CD4-positive, alpha-beta T cell (primary cell): ENCODE measurements around the gene PEDS1. TPM values are rescaled to one million over a fixed set of nuclear protein-coding genes. Genes with fewer than 3 reads are reported as not detected.

Source experiments
- ATAC-seq: fragments of 200-7000 bp; cut with Tn5 transposase; one replicate; pipeline ENCODE4 v1.10.0; 2022; ENCODE audit warnings: mild to moderate bottlenecking; ENCODE audit not compliant: poor library complexity
- CTCF ChIA-PET: fragments of 350-600 bp; sonication (Branson Sonifier 250); formaldehyde crosslinking; loops from one replicate; lab custom pipeline; 2021; ENCODE audit warnings: antibody characterized with exemption, inconsistent platforms; lab: Charles Lee
- POLR2A ChIA-PET: fragments of 350-600 bp; sonication (Branson Sonifier 250); formaldehyde crosslinking; loops from one replicate; lab custom pipeline; 2021; ENCODE audit warnings: antibody characterized with exemption, inconsistent platforms; lab: Charles Lee
- DNase-seq, 14 experiments: peaks; one replicate each; pipeline ENCODE4 v3.0.0-alpha.2; 2013 to 2020; ENCODE audit warnings: mixed read lengths in 2 of 14
- H3K27ac ChIP-seq, 2 donors: one replicate each; pipeline versions ENCODE4 v1.5.1 to v1.7.0; 2013; ENCODE audit warnings: low read length in 2 of 2, low read depth in 1 of 2, mild to moderate bottlenecking in 1 of 2
- H3K27me3 ChIP-seq, 2 experiments: 1 replicate in 1 of 2; 2 replicates in 1 of 2; pipeline versions ENCODE4 v1.6.1 to v1.7.0; 2013; ENCODE audit warnings: low read length in 2 of 2, control low read depth in 1 of 2, mild to moderate bottlenecking in 1 of 2, moderate library complexity in 1 of 2; ENCODE audit not compliant: insufficient read depth in 2 of 2, control insufficient read depth in 1 of 2
- H3K36me3 ChIP-seq: one replicate; pipeline ENCODE4 v1.6.1; 2013; ENCODE audit warnings: low read length, control low read depth; ENCODE audit not compliant: insufficient read depth
- H3K4me1 ChIP-seq: one replicate; pipeline ENCODE4 v1.6.1; 2013; ENCODE audit warnings: low read length, control low read depth; ENCODE audit not compliant: insufficient read depth
- H3K4me3 ChIP-seq: one replicate; pipeline ENCODE4 v1.5.1; 2013; ENCODE audit warnings: mild to moderate bottlenecking, low read length, moderate library complexity
- H3K9me3 ChIP-seq, 2 experiments: 1 replicate in 1 of 2; 2 replicates in 1 of 2; pipeline versions ENCODE4 v1.6.1 to v1.7.0; 2013; ENCODE audit warnings: low read length in 2 of 2, mild to moderate bottlenecking in 2 of 2, control low read depth in 1 of 2, moderate library complexity in 1 of 2; ENCODE audit not compliant: control insufficient read depth in 1 of 2, insufficient read depth in 1 of 2
- H3K27ac Mint-ChIP-seq: one replicate; pipeline ENCODE4 v1.8.0; 2020; ENCODE audit warnings: mixed read lengths
- H3K27me3 Mint-ChIP-seq: one replicate; pipeline ENCODE4 v1.8.0; 2021; ENCODE audit warnings: mixed read lengths
- H3K36me3 Mint-ChIP-seq: one replicate; pipeline ENCODE4 v1.8.0; 2021; ENCODE audit warnings: low read depth, mixed read lengths
- H3K4me1 Mint-ChIP-seq: one replicate; pipeline ENCODE4 v1.8.0; 2021; ENCODE audit warnings: low read depth, mixed read lengths
- H3K4me3 Mint-ChIP-seq: one replicate; pipeline ENCODE4 v1.8.0; 2020; ENCODE audit warnings: mild to moderate bottlenecking, mixed read lengths
- H3K9me3 Mint-ChIP-seq: one replicate; pipeline ENCODE4 v1.8.0; 2020; ENCODE audit warnings: mixed read lengths
- intact Hi-C, 2 experiments: fragments of 100-400 bp; cut with DNase I in 1 of 2; cut with micrococcal nuclease in 1 of 2; formaldehyde crosslinking; loops; one replicate each; pipeline versions ENCODE4 v1.15.1 to v1.9.0; 2023 to 2025; cut with DNase I, micrococcal nuclease
- total RNA-seq, 174 experiments: library from RNA in 2 of 174; stranded (reverse) in 2 of 174; gene quantifications; one replicate each; pipeline ENCODE4 v1.2.3 and lab custom pipeline; 2021 to 2026
- TF ChIP-seq, protein P1 (sequence below): fragments of 200-600 bp; IDR thresholded peaks from one replicate; pipeline ENCODE4 v1.8.0; 2022; ENCODE audit warnings: antibody characterized with exemption, mild to moderate bottlenecking

The PEDS1 gene
- total RNA-seq, 2 experiments from 2014 or later = 21.3 to 21.9 TPM

DNA sequence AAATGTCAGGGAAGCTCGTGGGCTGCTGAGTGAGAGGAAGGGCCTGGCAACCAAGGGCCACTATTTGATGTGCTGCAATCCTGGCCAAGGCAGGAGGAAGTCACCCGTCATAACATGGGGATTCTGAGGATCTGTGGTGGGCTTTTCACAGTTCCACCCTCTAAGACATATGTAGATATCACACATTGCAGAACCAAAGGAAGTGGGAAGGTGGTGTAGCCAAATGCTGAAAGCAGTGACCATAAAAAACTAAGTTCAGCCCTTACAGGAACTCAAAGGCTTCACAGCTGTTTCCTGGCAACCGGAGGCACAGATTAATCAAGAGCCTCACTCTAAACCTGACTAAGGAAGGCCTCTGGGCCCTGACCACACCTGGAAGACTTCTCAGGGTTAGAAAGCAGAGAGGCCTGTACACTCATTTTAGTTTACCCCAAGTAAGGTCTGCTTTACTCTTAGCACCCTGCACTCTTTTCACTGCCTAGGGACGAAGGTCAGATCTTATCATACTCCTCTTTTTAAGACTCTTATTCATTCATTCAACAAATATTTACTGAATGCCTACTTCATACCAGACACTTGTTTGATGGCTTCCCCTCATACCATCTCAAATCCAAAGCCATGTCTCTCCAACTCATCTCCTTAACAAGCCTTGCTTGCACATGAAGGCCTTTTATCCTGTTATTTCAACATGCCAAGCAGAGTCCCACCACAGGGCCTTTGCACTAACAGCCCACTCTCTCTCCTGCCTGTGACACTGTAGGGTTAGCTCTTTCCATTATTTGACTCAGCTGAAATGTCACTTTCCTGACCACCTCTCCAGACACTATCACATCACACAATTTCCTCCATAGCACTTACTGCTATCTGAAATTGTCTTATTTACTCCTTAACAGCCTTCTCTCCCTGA is 43.1 kb downstream of the PEDS1 start:
- POLR2A ChIA-PET = interaction anchor here (2.6 to 4.3 kb wide), 3 partner anchors 10 to 43 kb away, joined by 7 to 32 read pairs (median 14); partner anchors contain the start of gene PEDS1
- Histone ChIP-seq H3K27ac (peak overlapping the region; percentile 13 to 23), H3K27me3 (no peaks in the 10 kb centered on the region), H3K9me3 (no peaks in the 10 kb centered on the region), H3K4me1 (peaks cover 85% of the 10 kb centered on the region), H3K4me3 (peak overlapping the region; percentile 4), H3K36me3 (peaks cover 9% of the 10 kb centered on the region)
- H3K27ac Mint-ChIP-seq = peak overlapping the region; percentile 98
- H3K36me3 Mint-ChIP-seq = peaks cover 38% of the 10 kb centered on the region
- H3K9me3 Mint-ChIP-seq = no peaks in the 10 kb centered on the region
- peaks cover 88% of the 10 kb centered on the region for H3K4me1 Mint-ChIP-seq
- no peaks in the 10 kb centered on the region for H3K27me3 Mint-ChIP-seq
- TF ChIP-seq, protein P1, sequence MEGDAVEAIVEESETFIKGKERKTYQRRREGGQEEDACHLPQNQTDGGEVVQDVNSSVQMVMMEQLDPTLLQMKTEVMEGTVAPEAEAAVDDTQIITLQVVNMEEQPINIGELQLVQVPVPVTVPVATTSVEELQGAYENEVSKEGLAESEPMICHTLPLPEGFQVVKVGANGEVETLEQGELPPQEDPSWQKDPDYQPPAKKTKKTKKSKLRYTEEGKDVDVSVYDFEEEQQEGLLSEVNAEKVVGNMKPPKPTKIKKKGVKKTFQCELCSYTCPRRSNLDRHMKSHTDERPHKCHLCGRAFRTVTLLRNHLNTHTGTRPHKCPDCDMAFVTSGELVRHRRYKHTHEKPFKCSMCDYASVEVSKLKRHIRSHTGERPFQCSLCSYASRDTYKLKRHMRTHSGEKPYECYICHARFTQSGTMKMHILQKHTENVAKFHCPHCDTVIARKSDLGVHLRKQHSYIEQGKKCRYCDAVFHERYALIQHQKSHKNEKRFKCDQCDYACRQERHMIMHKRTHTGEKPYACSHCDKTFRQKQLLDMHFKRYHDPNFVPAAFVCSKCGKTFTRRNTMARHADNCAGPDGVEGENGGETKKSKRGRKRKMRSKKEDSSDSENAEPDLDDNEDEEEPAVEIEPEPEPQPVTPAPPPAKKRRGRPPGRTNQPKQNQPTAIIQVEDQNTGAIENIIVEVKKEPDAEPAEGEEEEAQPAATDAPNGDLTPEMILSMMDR = no peak
- intact Hi-C loops = loop anchor here (5.0 to 10.0 kb wide), 4 partner anchors 296 to 824 kb away; partner anchors contain the start of genes ADNP (in 1 of the 2), PARD6B (in 1 of the 2), PTPN1 (in 1 of the 2) and SLC9A8 (in 1 of the 2)
- H3K4me3 Mint-ChIP-seq = peak overlapping the region; percentile 97
- CTCF ChIA-PET = interaction anchor here (0.6 to 1.6 kb wide), 8 partner anchors 10 to 478 kb away, joined by 3 to 5 read pairs (median 3); no protein-coding TSS in a partner anchor
- ATAC-seq = peak; percentile 8
- DNase-seq = peak in 6 of 14 experiments; percentile 13 to 87 (median 47)

DNA sequence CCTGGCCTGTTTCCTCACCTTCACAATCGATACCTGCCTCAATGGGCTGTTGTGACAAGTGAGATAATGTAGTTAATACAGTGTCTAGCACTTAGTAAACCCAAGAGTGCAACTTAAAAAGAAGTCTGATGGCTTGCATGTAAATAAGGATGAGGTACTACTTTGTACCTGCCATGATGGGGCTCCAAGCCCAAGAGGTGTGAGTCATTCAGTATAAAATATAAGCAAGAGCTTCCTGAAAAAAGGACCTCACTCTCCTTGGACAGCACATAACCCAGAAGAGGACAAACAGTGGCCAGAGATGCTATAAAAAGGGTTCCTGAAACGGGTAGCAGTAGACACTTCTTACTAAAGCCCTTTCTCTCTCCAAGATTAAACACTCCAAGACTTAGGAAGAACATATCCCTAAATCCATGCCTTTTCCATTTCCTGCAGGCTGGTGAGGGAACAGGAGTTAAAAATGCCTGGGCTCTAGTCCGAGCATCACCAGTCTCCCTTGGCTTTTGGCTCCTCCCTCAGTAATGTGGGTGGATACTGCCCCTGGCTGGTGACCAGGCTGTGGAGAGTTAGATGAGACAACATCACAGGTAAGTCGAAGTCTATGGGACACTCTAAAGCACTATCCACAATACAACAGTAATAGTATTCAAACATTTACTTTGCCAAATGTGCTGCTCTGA is 44.8 kb downstream of the PEDS1 start:
- H3K27me3 Mint-ChIP-seq = no peaks in the 10 kb centered on the region
- DNase-seq (no peak), ATAC-seq (no peak)
- ChIA-PET POLR2A (no interaction called here), CTCF (interaction anchor here (1.5 to 1.6 kb wide), 2 partner anchors 23 to 61 kb away, joined by 3 read pairs; no protein-coding TSS in a partner anchor)
- H3K4me1 Mint-ChIP-seq = peaks cover 75% of the 10 kb centered on the region
- Histone ChIP-seq H3K4me3 (no peak overlapping the region), H3K27ac (peak overlapping the region in 1 of 2 donors; percentile 3), H3K36me3 (peaks cover 9% of the 10 kb centered on the region), H3K4me1 (peaks cover 70% of the 10 kb centered on the region), H3K9me3 (no peaks in the 10 kb centered on the region), H3K27me3 (no peaks in the 10 kb centered on the region)
- peaks cover 38% of the 10 kb centered on the region for H3K36me3 Mint-ChIP-seq
- peak overlapping the region; percentile 54 for H3K27ac Mint-ChIP-seq
- peak overlapping the region; percentile 67 for H3K4me3 Mint-ChIP-seq
- TF ChIP-seq, protein P1 = no peak
- no peaks in the 10 kb centered on the region for H3K9me3 Mint-ChIP-seq
- intact Hi-C loops = no loop called here

DNA sequence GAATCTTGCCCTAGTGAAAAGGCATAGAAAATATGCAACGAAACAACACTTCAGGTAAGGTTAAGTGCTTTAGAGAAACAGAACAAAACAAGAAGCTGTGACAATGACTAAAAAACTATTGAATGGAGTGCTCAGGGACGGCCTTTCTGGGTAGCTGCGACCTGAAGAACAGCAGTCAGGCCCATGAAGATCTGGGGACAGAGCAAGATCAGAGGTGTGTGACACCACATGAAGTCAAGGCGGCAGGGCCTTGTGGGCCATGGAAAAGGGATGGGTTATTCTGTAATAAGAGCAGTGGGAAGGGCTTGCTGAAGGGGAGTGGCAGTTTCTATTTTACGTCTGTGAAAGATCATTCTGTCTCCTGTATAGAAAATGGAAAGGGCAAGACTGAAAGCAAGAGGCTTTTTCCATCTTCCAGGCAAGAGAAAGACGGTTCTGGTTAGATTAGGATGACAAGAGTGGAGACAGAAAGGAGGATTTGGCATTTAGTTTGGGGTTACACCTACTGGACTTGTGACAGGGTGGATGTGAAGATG is 45.7 kb downstream of the PEDS1 start:
- DNase-seq (no peak), ATAC-seq (no peak)
- H3K9me3 ChIP-seq = no peaks in the 10 kb centered on the region
- ChIA-PET POLR2A (no interaction called here), CTCF (no interaction called here)
- H3K27ac ChIP-seq = peak overlapping the region in 1 of 2 donors; percentile 29
- no peaks in the 10 kb centered on the region for H3K9me3 Mint-ChIP-seq
- no peaks in the 10 kb centered on the region for H3K27me3 ChIP-seq
- no peaks in the 10 kb centered on the region for H3K27me3 Mint-ChIP-seq
- no peak overlapping the region for H3K4me3 ChIP-seq
- peak overlapping the region; percentile 54 for H3K27ac Mint-ChIP-seq
- peak overlapping the region; percentile 50 for H3K4me3 Mint-ChIP-seq
- TF ChIP-seq, protein P1 = no peak
- H3K36me3 Mint-ChIP-seq = peaks cover 42% of the 10 kb centered on the region
- peaks cover 10% of the 10 kb centered on the region for H3K36me3 ChIP-seq
- H3K4me1 Mint-ChIP-seq = peaks cover 73% of the 10 kb centered on the region
- intact Hi-C loops = no loop called here
- H3K4me1 ChIP-seq = peaks cover 69% of the 10 kb centered on the region
